NT2/D1 (cell line): ENCODE measurements around the gene BDKRB1.

ENCODE experiments used
- SUZ12 ChIP-seq: IDR thresholded peaks from 2 replicates; pipeline ENCODE4 v1.6.1; 2011; ENCODE audit not compliant: insufficient read length, insufficient read depth; ENCODE audit errors: extremely low read depth
- YY1 ChIP-seq: IDR thresholded peaks from 2 replicates; pipeline ENCODE4 v1.6.1; 2011; ENCODE audit not compliant: insufficient read length, insufficient read depth
- ZNF274 ChIP-seq: IDR thresholded peaks from 2 replicates; pipeline ENCODE4 v1.6.1; 2011; ENCODE audit warnings: mild to moderate bottlenecking, low read depth, low read length

DNA sequence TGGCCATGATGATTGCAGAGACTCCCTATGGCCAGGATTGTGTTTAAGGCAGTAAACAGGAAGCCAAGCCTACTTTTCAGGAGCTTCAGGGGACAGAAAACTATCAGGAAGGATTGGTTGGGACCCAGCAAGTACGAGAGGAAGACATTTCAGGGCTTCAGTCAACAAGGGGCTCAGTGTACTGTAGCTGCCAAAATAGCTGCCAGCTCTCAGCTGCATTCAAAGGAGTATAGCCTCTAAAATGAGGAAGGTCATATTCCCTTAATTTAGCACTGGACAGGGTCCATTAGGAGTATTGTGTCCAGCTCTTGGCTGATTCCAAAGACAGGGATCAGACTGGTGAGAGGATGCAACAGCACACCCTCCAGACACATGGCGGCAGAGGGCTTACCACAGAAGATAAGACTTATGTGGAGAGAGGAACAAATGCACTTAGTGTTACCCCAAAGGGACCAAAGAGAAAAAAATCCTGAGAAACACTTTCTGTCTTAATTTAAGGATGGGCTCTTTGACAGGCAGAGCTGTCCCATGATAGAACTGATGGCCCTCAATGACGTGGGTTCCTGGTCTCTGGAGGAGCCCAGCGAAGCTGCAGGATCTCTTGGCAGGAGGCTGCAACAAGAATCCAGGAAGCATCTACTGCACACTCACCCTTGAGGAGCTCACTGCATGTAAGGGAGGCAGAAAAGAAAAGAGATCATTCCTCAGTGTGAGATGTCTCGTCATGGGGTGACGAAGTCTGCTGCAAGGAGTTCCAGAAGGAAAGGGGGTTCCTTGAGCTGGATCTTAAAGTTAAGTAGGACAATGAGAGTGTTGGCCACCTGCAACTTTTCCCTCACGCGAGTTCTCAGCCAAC lies 14.8 kb downstream of the BDKRB1 start:
- TF ChIP-seq ZNF274 (no peak), SUZ12 (no peak), YY1 (no peak)
